Activated B cell treated with CpG ODN at 0.5 μM for 24 hours (primary cell): Measurements from ENCODE around the gene C9orf72. TPM values are rescaled to one million over a fixed set of nuclear protein-coding genes. Genes with fewer than 3 reads are reported as not detected.

ENCODE experiments used
- ATAC-seq: fragments of 200-7000 bp; cut with Tn5 transposase; one replicate; pipeline ENCODE4 v1.10.0; 2021; ENCODE audit warnings: low read depth, mild to moderate bottlenecking, moderate library complexity
- CTCF ChIA-PET: fragments of 350-600 bp; sonication (Branson Sonifier 250); formaldehyde crosslinking; loops from one replicate; lab custom pipeline; 2021; ENCODE audit warnings: antibody characterized with exemption; lab: Charles Lee
- POLR2A ChIA-PET: fragments of 350-600 bp; sonication (Branson Sonifier 250); formaldehyde crosslinking; loops from one replicate; lab custom pipeline; 2021; ENCODE audit warnings: antibody characterized with exemption; lab: Charles Lee
- DNase-seq: peaks from one replicate; pipeline ENCODE4 v3.0.0; 2022
- H3K27ac Mint-ChIP-seq: one replicate; pipeline ENCODE4 v1.8.0; 2020; ENCODE audit warnings: mixed read lengths
- H3K27me3 Mint-ChIP-seq: one replicate; pipeline ENCODE4 v1.8.0; 2021; ENCODE audit warnings: mixed read lengths
- H3K36me3 Mint-ChIP-seq: one replicate; pipeline ENCODE4 v1.8.0; 2021; ENCODE audit warnings: low read depth, mixed read lengths
- H3K4me1 Mint-ChIP-seq: one replicate; pipeline ENCODE4 v1.8.0; 2021; ENCODE audit warnings: mixed read lengths
- H3K4me3 Mint-ChIP-seq: one replicate; pipeline ENCODE4 v1.8.0; 2020; ENCODE audit warnings: mild to moderate bottlenecking, mixed read lengths
- H3K9me3 Mint-ChIP-seq: one replicate; pipeline ENCODE4 v1.8.0; 2020; ENCODE audit warnings: mixed read lengths
- CTCF ChIP-seq: fragments of 200-600 bp; IDR thresholded peaks from one replicate; pipeline ENCODE4 v1.8.0; 2022; ENCODE audit warnings: antibody characterized with exemption, mild to moderate bottlenecking
- intact Hi-C: fragments of 100-400 bp; cut with micrococcal nuclease; formaldehyde crosslinking; loops from one replicate; pipeline ENCODE4 v1.15.1; 2024
- total RNA-seq: library from RNA; stranded (reverse); gene quantifications from 2 replicates; pipeline ENCODE4 v1.2.3, GENCODE V29; 2022

Gene C9orf72
- total RNA-seq, 1 donor from 2014 or later, result 15.2 TPM

GRCh38 chr9:27497883-27498417 lies 75.3 kb downstream of the C9orf72 start:
- TF ChIP-seq CTCF, result no peak
- no peak for DNase-seq
- ChIA-PET CTCF (no interaction called here), POLR2A (interaction anchor here (1.1 kb wide), 1 partner anchor 13 kb away, joined by 3 read pairs; no protein-coding TSS in a partner anchor)
- Mint-ChIP-seq H3K4me1 (peaks cover 46% of the 10 kb centered on the region), H3K27me3 (no peaks in the 10 kb centered on the region), H3K27ac (no peak overlapping the region), H3K4me3 (no peak overlapping the region), H3K36me3 (peaks cover 1% of the 10 kb centered on the region), H3K9me3 (peaks cover 4% of the 10 kb centered on the region)
- intact Hi-C loops, result no loop called here
- ATAC-seq, result no peak

Other genes starting within 250 kb of the C9orf72 start
- gene IFNK, start 49.2 kb downstream of the C9orf72 start, total RNA-seq, result not detected in 2 replicates
- 7.3 and 10.0 TPM in 2 replicates for gene MOB3B, start 43.7 kb downstream of the C9orf72 start, total RNA-seq